GM12891 (cell line): ENCODE data around the gene EXD3.

Experiments
- POLR2A ChIP-seq: IDR thresholded peaks from 2 replicates; pipeline ENCODE4 v1.6.1; 2011; ENCODE audit warnings: low read depth, low read length, control low read depth
- POLR2AphosphoS5 ChIP-seq: IDR thresholded peaks from 2 replicates; pipeline ENCODE4 v1.6.1; 2011; ENCODE audit warnings: low read depth, low read length, control low read depth
- SPI1 ChIP-seq: IDR thresholded peaks from 2 replicates; pipeline ENCODE4 v1.6.1; 2011; ENCODE audit warnings: low read depth, low read length, control low read depth
- TAF1 ChIP-seq: IDR thresholded peaks from 2 replicates; pipeline ENCODE4 v1.6.1; 2011; ENCODE audit warnings: low read depth, low read length, control low read depth

GRCh38 chr9:137371946-137372651 is 50.9 kb downstream of the EXD3 start:
- no peak for TF ChIP-seq POLR2A
- TF ChIP-seq SPI1: no peak
- TF ChIP-seq TAF1: no peak
- TF ChIP-seq POLR2AphosphoS5: no peak
